Activated naive CD4-positive, alpha-beta T cell (primary cell): ENCODE data around the gene ZNF836.
A peak's percentile ranks its signal among the peaks of the same experiment; 100 is the strongest.
"Not testable (repeated sequence)": the region's sequence is repeated elsewhere in the genome, so short reads cannot be mapped to it uniquely, and the experiment has no call there.

ENCODE experiments used
- DNase-seq, 4 experiments: peaks; one replicate each; lab custom pipeline; 2025; lab: John Stamatoyannopoulos, UW

The ZNF836 gene

GRCh38 chr19:52171321-52172169 is at the start of gene ZNF836:
Gene ZNF836, minus strand, starts transcription at chr19:52171621. Its CDS starts 3,549 bp downstream, at chr19:52168072.
- peak; percentile 55 to 89 (median 73) for DNase-seq

- DNase-seq = no peak
These were observed 49.6 kb upstream of the ZNF836 start for GRCh38 chr19:52221031-52221430.

- DNase-seq = no peak
These were observed 48.2 kb upstream of the ZNF836 start for GRCh38 chr19:52219611-52220010.

- no peak for DNase-seq
These were observed 46.2 kb upstream of the ZNF836 start for GRCh38 chr19:52217576-52217975.

GRCh38 chr19:52216401-52216800 is 45.0 kb upstream of the ZNF836 start:
- no peak for DNase-seq

GRCh38 chr19:52214241-52214640 is 42.8 kb upstream of the ZNF836 start:
- DNase-seq = no peak

- DNase-seq = no peak
These were observed 41.3 kb upstream of the ZNF836 start for GRCh38 chr19:52212572-52213255.

GRCh38 chr19:52211926-52212571 is 40.6 kb upstream of the ZNF836 start:
- no peak for DNase-seq

GRCh38 chr19:52211203-52211602 is 39.8 kb upstream of the ZNF836 start:
- DNase-seq = no peak

GRCh38 chr19:52206481-52206880 is 35.1 kb upstream of the ZNF836 start:
- no peak for DNase-seq

- DNase-seq = not testable (repeated sequence)
These were observed 29.5 kb upstream of the ZNF836 start for GRCh38 chr19:52200755-52201391.

GRCh38 chr19:52200044-52200443 is 28.6 kb upstream of the ZNF836 start:
- DNase-seq = no peak

- no peak for DNase-seq
These were observed 27.3 kb upstream of the ZNF836 start for GRCh38 chr19:52198678-52199077.

GRCh38 chr19:52197964-52198363 is 26.5 kb upstream of the ZNF836 start:
- no peak for DNase-seq

GRCh38 chr19:52196256-52196967 is 25.0 kb upstream of the ZNF836 start:
- no peak for DNase-seq

GRCh38 chr19:52191951-52192350 is 20.5 kb upstream of the ZNF836 start:
- no peak for DNase-seq

GRCh38 chr19:52191389-52191788 is 20.0 kb upstream of the ZNF836 start:
- DNase-seq = no peak

GRCh38 chr19:52190487-52191293 is 19.3 kb upstream of the ZNF836 start:
- DNase-seq = no peak

- peak; percentile 99 for DNase-seq
These were observed 18.5 kb upstream of the ZNF836 start, which contains the start of gene PPP2R1A for GRCh38 chr19:52189735-52190486. Gene PPP2R1A, plus strand, starts transcription at chr19:52190052. Its CDS starts 45 bp downstream, at chr19:52190097.
